GM13976 (cell line): ENCODE measurements around the gene PRRT1B.

Experiments
- DNase-seq: peaks from one replicate; pipeline ENCODE4 v3.0.0; 2012; ENCODE audit warnings: low spot score
- CTCF ChIP-seq: IDR thresholded peaks from 2 replicates; pipeline ENCODE4 v1.5.1; 2012; ENCODE audit warnings: borderline replicate concordance, mild to moderate bottlenecking; ENCODE audit not compliant: insufficient read depth; ENCODE audit errors: extremely low read depth, missing control alignments, control extremely low read depth
- in situ Hi-C: fragments of 300-500 bp; cut with MboI; formaldehyde crosslinking; loops from one replicate; pipeline ENCODE4 v1.12.0; 2022; ENCODE audit warnings: low sequenced_read_pairs, mixed read lengths, inconsistent platforms; ENCODE audit not compliant: unreplicated experiment

The PRRT1B gene

GRCh38 chr9:131603711-131604439 is 58.6 kb downstream of the PRRT1B start:
- no peak for TF ChIP-seq CTCF
- no peak for DNase-seq
- in situ Hi-C loops: no loop called here

GRCh38 chr9:131605770-131606590 is 60.7 kb downstream of the PRRT1B start:
- DNase-seq: no peak
- in situ Hi-C loops: no loop called here
- no peak for TF ChIP-seq CTCF

- TF ChIP-seq CTCF: no peak
- in situ Hi-C loops: no loop called here
- no peak for DNase-seq
Observed at GRCh38 chr9:131606896-131607567, 61.7 kb downstream of the PRRT1B start.

- in situ Hi-C loops: no loop called here
- TF ChIP-seq CTCF: no peak
- DNase-seq: no peak
Observed at GRCh38 chr9:131607591-131607990, 62.3 kb downstream of the PRRT1B start.

- DNase-seq: no peak
- no peak for TF ChIP-seq CTCF
- in situ Hi-C loops: no loop called here
Observed at GRCh38 chr9:131608493-131609037, 63.2 kb downstream of the PRRT1B start.
